Astrocyte of the spinal cord (primary cell): ENCODE measurements around the gene FAU.

ENCODE experiments used
- DNase-seq: peaks from one replicate; pipeline ENCODE4 v3.0.0; 2011; ENCODE audit warnings: low read depth, low spot score
- H3K4me3 ChIP-seq: 2 replicates; pipeline ENCODE4 v1.5.1; 2011; ENCODE audit warnings: low read depth, mild to moderate bottlenecking, low read length, moderate library complexity
- in situ Hi-C: cut with HindIII; loops from 2 replicates; pipeline ENCODE4 v1.10.0; 2017; ENCODE audit warnings: low sequenced_read_pairs
- TF ChIP-seq, protein P1 (sequence below): IDR thresholded peaks from 2 replicates; pipeline ENCODE4 v1.5.1; 2012; ENCODE audit warnings: low read depth, mild to moderate bottlenecking, low read length, inconsistent platforms

FAU gene

GRCh38 chr11:65104628-65105027 lies 17.3 kb downstream of the FAU start:
- in situ Hi-C loops: no loop called here
- DNase-seq: no peak
- no peak overlapping the region for H3K4me3 ChIP-seq
- TF ChIP-seq, protein P1, sequence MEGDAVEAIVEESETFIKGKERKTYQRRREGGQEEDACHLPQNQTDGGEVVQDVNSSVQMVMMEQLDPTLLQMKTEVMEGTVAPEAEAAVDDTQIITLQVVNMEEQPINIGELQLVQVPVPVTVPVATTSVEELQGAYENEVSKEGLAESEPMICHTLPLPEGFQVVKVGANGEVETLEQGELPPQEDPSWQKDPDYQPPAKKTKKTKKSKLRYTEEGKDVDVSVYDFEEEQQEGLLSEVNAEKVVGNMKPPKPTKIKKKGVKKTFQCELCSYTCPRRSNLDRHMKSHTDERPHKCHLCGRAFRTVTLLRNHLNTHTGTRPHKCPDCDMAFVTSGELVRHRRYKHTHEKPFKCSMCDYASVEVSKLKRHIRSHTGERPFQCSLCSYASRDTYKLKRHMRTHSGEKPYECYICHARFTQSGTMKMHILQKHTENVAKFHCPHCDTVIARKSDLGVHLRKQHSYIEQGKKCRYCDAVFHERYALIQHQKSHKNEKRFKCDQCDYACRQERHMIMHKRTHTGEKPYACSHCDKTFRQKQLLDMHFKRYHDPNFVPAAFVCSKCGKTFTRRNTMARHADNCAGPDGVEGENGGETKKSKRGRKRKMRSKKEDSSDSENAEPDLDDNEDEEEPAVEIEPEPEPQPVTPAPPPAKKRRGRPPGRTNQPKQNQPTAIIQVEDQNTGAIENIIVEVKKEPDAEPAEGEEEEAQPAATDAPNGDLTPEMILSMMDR: no peak

- no peak for DNase-seq
- TF ChIP-seq, protein P1: no peak
- in situ Hi-C loops: no loop called here
- H3K4me3 ChIP-seq: no peak overlapping the region
Measured at GRCh38 chr11:65103476-65103875, 18.5 kb downstream of the FAU start.

- peak; percentile 25 for DNase-seq
- H3K4me3 ChIP-seq: no peak overlapping the region
- in situ Hi-C loops: no loop called here
- TF ChIP-seq, protein P1: no peak
Measured at GRCh38 chr11:65102142-65103095, 19.5 kb downstream of the FAU start.

DNA sequence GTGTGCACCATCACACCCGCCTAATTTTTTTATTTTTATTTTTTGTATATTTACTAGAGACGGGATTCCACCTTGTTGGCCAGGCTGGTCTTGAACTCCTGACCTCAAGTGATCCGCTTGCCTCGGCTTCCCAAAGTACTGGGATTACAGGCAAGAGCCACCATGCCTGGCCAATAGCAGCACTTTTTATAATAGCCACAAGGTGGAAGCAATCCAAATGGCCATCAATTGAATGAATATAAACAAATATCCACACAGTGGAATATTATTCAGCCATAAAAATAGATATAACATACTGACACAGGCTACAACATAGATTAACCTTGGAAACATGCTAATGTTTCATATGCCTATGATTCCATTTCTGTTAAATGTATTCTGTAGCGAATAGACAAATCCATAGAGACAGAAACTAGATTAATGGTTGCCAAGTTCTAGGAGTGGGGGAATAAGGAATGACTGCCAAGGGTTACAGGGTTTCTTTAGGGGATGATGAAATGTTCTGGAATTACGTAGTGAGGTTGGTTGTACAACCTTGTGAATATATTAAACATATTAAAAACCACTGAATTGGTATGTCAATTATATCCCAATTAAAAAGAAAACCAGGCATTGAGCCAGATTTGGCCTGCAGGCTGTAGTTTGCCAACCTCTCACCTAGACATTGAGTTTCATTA lies 21.1 kb downstream of the FAU start:
- DNase-seq: no peak
- TF ChIP-seq, protein P1: no peak
- no peak overlapping the region for H3K4me3 ChIP-seq
- in situ Hi-C loops: no loop called here

DNA sequence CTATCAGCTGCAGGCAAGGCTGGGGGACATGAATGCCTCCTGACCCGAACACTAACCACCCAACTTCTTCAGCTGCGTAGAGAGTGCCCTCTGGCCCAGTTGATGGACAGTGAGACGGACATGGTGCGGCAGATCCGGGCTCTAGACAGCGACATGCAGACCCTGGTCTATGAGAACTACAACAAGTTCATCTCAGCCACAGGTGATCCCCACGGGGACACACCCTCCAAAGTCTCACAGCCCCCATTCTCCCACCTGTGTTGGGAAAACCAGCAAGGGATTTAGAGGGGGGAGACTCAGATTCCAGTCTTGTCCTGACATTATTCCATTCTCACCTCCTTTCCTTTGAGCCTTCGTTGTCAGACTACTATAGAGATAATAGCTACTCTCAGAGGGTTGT lies 25.0 kb downstream of the FAU start:
- in situ Hi-C loops: no loop called here
- TF ChIP-seq, protein P1: no peak
- no peak for DNase-seq
- H3K4me3 ChIP-seq: peak overlapping the region; percentile 77

GRCh38 chr11:65095974-65096806 lies 25.7 kb downstream of the FAU start, which contains the start of gene VPS51:
VPS51 (plus strand) TSS chr11:65096214; CDS start chr11:65096251, 37 bp downstream.
- peak; percentile 88 for DNase-seq
- peak within 1 kb of the TSS; percentile 77 for H3K4me3 ChIP-seq
- in situ Hi-C loops: no loop called here

More at GRCh38 chr11:65095974-65096806, 25.7 kb downstream of the FAU start, which contains the start of gene VPS51:
- TF ChIP-seq, protein P1: no peak
